Stimulated activated CD4-positive, alpha-beta T cell treated with anti-CD3 and anti-CD28 coated beads, Interleukin-1b, Interleukin-23, amount 100 ng/mL, for 4 hours (primary cell): ENCODE results near the gene EN2.

Source experiments
- DNase-seq, 2 donors: peaks; one replicate each; pipeline ENCODE4 v3.0.0-alpha.2; 2020; ENCODE audit warnings: low read depth in 2 of 2

The EN2 gene

GRCh38 chr7:155508376-155509358 lies 50.7 kb downstream of the EN2 start:
- no peak for DNase-seq

- no peak for DNase-seq
These were observed 51.4 kb downstream of the EN2 start for GRCh38 chr7:155509359-155509724.

DNA sequence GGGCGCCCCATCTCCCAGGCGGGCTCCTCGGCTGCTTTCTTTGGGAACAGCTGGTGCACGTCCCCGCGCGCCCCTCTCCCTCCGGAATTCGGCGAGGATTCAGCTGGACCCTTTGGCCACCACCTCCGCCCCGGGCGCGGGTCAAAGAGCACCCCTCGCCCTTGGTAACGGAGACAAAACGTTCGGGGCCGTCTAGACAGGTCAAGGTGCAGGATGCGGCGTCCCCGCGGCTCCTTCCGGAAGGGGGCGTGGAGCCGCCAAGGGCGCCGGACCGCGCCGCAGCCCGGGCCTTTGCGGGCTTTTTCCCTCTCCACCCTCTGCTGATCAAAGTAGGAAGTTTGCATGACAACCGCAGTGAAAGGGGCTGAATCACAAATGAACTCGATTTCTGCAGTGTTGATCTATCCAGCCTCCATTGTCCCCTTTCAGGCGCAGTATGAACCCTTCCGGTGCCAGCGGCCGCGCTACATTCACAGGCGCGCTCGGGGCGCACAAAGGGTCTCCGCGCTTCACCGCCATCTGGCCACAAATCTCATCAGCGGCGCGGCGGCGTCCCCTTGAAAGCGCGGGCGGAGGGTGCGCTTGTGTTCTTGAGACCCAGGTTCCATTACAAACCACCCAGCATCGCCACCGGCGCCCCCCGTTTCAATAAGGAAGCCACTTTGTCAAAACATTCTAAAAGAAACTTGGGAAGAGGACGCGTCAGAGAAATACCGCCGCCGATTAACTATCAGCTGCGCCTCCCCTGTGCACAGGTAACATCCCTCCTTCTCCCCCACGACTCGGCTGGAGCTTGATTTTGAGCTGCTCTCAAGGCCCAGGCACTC lies 52.0 kb downstream of the EN2 start:
- no peak for DNase-seq

- no peak for DNase-seq
These were observed 53.2 kb downstream of the EN2 start for GRCh38 chr7:155510975-155511701.

DNA sequence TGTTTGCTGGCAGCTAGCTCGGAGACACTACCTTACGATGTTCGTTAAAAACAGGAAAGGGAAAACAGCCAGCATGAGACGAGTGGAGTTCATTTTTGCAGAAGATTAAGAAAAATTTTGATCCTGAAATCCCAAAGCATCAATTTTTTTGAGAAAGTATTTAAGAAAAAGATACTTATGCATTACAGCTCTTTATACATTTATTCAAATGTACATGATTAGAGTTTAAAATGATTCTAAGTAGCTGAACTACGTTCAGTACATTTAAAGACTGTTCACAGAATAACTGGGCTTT lies 53.7 kb downstream of the EN2 start:
- no peak for DNase-seq

GRCh38 chr7:155512246-155512887 lies 54.4 kb downstream of the EN2 start:
- no peak for DNase-seq

- no peak for DNase-seq
These were observed 55.8 kb downstream of the EN2 start for GRCh38 chr7:155513543-155514285.

DNA sequence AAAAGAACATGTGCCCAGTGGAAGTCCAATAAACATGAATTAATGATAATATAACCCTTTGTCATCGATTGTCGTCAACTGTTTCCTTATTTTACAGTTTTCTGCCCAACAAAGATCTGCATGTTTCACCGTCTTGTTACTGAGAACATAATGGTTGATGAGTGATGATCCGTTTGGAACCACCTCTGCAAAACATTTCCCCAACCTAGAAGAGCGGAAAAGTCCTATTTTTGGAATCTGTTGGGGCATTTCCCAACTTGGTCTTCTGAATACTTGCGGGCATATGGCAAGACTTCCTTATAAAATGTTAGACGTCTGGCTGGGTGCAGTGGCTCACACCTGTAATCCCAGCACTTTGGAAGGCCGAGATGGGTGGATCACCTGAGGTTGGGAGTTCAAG lies 56.4 kb downstream of the EN2 start:
- no peak for DNase-seq
